GM18909 (cell line): ENCODE measurements around the gene PLD4.
"Not testable (repeated sequence)": the region's sequence is repeated elsewhere in the genome, so short reads cannot be mapped to it uniquely, and the experiment has no call there.

Experiments used
- ATAC-seq: cut with Tn5 transposase; IDR thresholded peaks from one replicate; pipeline ENCODE4 v1.9.1; 2021; ENCODE audit warnings: mild to moderate bottlenecking; ENCODE audit not compliant: unreplicated experiment, poor library complexity

The PLD4 gene

DNA sequence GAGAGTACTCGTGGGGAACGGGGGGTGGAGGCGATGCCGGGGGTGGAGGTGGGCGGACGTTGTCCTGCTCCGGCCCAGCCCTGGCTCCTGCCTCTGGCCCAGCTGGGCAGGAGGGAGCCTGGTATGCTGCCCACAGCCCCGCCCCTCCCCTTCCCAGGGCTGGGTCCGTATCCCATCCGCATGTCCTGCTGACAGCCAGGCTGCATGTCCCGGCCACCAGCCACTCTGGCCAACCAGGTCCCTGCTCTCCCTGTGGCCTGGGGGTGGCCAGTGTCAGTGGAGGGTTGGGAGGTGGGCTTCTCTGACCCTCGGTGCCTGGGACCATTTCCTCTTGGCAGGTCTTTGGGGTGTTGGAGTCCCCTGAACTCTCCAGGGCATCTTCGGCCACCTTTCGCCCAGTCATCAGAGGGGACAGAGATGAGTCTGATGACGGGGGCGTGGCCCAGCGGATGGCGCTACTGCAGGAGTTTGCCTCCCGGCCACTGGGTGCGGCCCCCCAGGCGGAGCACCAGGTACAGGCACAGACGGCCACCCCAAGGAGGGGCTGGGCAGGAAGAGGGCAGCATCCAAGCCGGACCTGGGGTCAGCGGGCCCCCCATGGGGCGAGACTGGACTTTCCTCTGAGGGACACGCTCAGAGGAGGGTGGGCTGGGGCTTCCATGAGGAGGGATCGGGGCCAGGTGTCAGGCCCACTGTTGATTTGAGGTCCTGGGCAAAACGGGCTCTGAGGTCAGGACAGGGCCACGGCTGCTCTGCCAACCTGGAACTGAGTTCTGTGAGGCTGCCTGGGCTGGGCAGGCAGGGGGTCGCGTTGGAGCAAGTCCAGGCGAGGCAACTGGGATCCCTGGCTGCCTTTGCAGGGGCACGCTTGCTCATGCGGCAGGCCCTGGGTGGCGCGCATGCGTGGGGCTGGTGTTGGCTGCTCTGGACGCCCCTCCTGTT lies 39.4 kb upstream of the PLD4 start:
- ATAC-seq, result no peak

DNA sequence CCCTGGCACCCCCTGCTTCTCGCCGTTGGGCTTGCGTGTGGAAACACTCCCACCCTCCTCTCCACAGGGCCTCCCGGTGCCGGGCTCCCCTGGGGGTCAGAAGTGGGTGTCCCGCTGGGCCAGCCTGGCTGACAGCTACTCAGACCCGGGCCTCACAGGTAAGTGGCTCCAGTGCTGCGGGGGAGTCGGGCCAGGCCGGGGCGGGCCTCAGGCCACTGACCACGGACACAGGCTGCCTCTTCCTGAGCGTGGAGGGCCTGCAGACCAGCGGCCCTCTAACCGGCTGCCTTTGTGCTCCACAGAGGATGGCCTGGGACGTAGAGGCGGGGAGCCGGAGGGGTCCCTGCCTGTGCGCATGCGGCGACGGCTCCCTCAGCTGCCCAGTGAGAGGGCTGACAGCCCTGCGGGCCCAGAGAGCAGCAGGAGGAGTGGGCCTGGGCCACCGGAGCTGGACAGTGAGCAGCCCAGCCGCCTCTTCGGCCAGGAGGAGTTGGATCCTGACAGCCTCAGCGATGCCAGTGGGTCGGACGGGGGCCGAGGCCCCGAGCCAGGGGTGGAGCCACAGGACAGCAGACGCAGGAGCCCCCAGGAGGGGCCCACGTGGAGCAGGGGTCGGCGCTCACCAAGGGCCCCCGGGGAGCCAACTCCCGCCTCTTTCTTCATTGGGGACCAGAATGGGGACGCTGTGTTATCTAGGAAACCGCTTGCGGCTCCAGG lies 38.5 kb upstream of the PLD4 start:
- ATAC-seq, result no peak

- no peak for ATAC-seq
Measured at GRCh38 chr14:104886690-104887622, 37.7 kb upstream of the PLD4 start.

DNA sequence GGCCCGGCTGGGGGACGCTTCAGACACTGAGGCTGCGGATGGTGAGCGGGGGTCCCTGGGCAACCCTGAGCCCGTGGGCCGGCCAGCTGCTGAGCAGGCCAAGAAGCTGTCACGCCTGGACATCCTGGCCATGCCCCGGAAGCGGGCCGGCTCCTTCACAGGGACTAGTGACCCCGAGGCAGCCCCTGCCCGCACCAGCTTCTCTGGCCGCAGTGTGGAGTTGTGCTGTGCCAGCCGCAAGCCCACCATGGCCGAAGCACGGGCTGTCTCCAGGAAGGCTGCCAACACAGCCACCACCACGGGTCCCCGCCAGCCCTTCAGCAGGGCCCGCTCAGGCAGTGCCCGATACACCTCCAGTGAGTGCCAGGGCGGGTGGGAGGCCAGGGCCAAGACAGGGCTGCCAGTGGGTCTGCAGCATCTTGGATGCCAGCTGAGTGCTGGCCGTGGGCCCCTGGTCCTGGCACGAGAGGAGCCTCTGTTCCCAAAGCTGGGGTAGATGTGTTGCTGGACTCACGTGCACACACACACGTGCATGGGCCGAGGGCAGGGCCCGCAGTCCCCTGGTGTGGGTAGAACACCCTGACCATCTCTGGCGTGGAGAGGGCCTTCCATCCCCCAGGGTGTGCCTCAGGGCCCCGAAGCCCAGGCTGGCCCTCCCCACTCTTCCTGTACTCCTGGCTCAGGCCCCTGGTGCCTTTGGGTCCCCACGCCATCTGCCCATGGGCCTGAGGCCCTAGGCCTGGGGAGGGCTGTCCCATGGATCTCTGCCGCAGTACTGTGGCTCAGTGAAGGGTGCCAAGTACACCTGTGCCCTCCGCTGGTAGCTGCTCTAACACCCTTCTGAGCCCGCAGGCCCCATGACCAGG lies 36.8 kb upstream of the PLD4 start:
- no peak for ATAC-seq

- no peak for ATAC-seq
Measured at GRCh38 chr14:104888489-104889374, 35.9 kb upstream of the PLD4 start.

DNA sequence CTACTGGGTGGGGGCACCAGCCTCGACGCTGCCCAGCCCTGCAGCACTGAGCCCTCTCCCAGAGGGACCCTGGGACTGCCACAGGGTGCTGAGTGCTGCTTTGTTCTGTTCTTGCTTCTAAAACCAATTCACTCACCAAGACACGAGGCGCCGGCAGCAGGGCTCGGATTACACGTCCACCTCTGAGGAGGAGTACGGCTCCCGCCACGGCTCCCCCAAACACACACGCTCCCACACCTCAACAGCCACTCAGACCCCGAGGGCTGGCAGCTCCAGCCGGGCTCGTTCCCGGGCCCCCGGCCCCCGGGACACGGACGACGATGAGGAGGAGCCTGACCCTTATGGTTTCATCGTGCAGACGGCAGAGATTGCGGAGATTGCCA lies 35.3 kb upstream of the PLD4 start:
- no peak for ATAC-seq

GRCh38 chr14:104890292-104890691 lies 34.4 kb upstream of the PLD4 start:
- not testable (repeated sequence) for ATAC-seq

- ATAC-seq, result no peak
Measured at GRCh38 chr14:104891121-104891551, 33.5 kb upstream of the PLD4 start.

- ATAC-seq, result no peak
Measured at GRCh38 chr14:104891664-104892530, 32.8 kb upstream of the PLD4 start.

GRCh38 chr14:104892531-104893434 lies 31.9 kb upstream of the PLD4 start:
- ATAC-seq, result no peak

GRCh38 chr14:104893435-104894207 lies 31.1 kb upstream of the PLD4 start:
- ATAC-seq, result no peak

DNA sequence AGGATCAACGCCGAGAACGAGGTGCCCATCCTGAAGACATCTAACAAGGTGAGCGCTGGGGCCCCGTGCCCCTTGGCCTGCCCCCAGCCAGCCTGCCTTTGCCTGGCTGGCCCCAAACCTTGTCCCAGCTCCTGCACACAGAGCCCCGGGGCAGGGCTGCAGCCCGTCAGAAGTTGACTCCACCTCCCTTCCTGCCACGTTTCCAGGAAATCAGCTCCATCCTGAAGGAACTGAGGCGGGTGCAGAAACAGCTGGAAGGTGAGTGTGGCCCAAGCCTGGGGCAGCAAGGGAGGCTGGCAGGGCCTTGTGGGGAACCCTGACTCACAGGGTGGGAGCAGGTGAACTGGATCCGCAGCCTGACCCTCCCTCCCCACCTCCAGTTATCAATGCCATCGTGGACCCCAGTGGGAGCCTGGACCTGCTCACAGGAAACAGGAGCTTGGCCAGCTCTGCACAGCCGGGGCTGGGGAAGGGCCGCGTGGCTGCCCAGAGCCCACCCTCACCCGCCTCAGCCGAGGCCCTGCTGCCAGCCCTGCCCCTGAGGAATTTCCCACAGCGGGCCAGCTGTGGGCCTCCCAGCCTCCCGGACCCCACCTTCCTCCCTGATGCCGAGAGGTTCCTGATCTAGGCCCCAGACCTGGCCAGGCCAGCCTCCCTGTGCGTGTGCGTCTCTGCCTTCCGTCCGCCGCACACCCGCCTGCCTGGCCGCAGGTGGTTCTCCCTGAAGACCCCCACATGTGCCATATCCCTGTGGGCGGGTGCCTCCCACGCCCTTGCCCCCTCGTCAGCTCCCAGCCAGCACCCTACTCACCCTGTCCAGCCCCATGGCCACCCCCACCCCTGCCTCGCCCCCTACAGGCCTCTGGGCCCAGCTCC lies 30.1 kb upstream of the PLD4 start:
- ATAC-seq, result no peak

DNA sequence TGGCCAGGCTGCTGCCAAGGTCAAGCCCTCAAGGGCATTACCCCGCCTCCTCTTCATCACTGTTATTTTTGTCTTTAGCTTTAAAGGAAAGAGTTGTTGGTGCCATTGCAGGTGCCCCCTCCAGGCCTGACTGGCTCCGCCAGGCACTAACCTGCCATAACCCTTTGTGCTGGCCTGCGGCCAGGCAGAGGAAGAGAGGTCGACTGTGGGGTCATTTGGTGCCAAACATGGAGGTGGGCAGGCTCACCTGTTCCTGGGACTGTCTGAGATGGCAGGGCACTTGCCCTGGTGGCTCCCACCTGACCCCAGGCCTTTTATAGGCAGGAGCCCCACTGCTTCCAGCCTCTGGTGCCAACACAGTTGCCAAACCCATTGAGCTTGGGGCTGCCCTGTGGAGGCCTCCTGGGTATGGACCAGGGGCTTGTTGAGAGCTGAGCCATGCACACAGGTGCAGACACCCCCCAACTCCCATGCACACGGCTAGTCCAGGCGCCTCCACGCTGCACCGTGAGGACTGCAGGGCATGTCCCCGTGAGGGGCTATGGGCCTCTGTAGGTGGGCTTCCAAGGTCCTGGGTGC lies 29.4 kb upstream of the PLD4 start:
- no peak for ATAC-seq

- no peak for ATAC-seq
Measured at GRCh38 chr14:104895786-104896661, 28.7 kb upstream of the PLD4 start.
